SK-N-SH (cell line): ENCODE data around the gene ABCA10.

ENCODE experiments used
- CTCF ChIP-seq: fragments of 200-600 bp; sonication (generic); IDR thresholded peaks from 2 replicates; pipeline ENCODE4 v1.6.1; 2017; ENCODE audit warnings: antibody characterized with exemption, mild to moderate bottlenecking, moderate library complexity
- EP300 ChIP-seq, 2 experiments: IDR thresholded peaks; 2 replicates each; pipeline versions ENCODE4 v1.4.0 to v1.6.1; 2012; ENCODE audit warnings: borderline replicate concordance in 1 of 2, low read depth in 1 of 2, low read length in 1 of 2
- EZH2phosphoT487 ChIP-seq: fragments of 200-600 bp; sonication (generic); IDR thresholded peaks from 2 replicates; pipeline ENCODE4 v1.6.1; 2017; ENCODE audit warnings: low read depth, mixed run types, mild to moderate bottlenecking, antibody characterized with exemption, moderate library complexity, borderline replicate concordance
- MXI1 ChIP-seq: IDR thresholded peaks from 2 replicates; pipeline ENCODE4 v1.6.1; 2012; ENCODE audit warnings: mild to moderate bottlenecking, low read depth, low read length, improper control_type of control experiment
- RAD21 ChIP-seq: IDR thresholded peaks from 2 replicates; pipeline ENCODE4 v1.6.1; 2012; ENCODE audit warnings: mild to moderate bottlenecking, low read length
- RCOR1 ChIP-seq: fragments of 150-350 bp; IDR thresholded peaks from 2 replicates; pipeline ENCODE4 v1.6.1; 2017; ENCODE audit warnings: antibody characterized with exemption, low read length
- REST ChIP-seq: IDR thresholded peaks from 2 replicates; pipeline ENCODE4 v1.6.1; 2012; ENCODE audit warnings: mild to moderate bottlenecking, low read depth, low read length, moderate library complexity
- RFX5 ChIP-seq: IDR thresholded peaks from 2 replicates; pipeline ENCODE4 v1.6.1; 2012; ENCODE audit warnings: mild to moderate bottlenecking, improper control_type of control experiment, low read length
- SMC3 ChIP-seq: IDR thresholded peaks from 2 replicates; pipeline ENCODE4 v1.6.1; 2012; ENCODE audit warnings: low read depth, low read length, improper control_type of control experiment
- TCF12 ChIP-seq: IDR thresholded peaks from 2 replicates; pipeline ENCODE4 v1.4.0; 2012
- USF2 ChIP-seq: fragments of 150-350 bp; IDR thresholded peaks from 2 replicates; pipeline ENCODE4 v1.6.1; 2017; ENCODE audit warnings: antibody characterized with exemption, low read length, low read depth, borderline replicate concordance
- TF ChIP-seq, protein P1 (sequence below): IDR thresholded peaks from 2 replicates; pipeline ENCODE4 v1.4.0; 2012; ENCODE audit warnings: low read depth
- TF ChIP-seq, protein P2 (sequence below): IDR thresholded peaks from 2 replicates; pipeline ENCODE4 v1.4.0; 2012; ENCODE audit warnings: low read depth, borderline replicate concordance

- TF ChIP-seq REST (no peak), TCF12 (no peak), USF2 (no peak), RFX5 (no peak), RCOR1 (no peak), CTCF (no peak), EP300 (IDR thresholded peaks at IDR 0.05; ENCODE audit: borderline replicate concordance in 1 of 2, low read depth in 1 of 2, low read length in 1 of 2) (no peak), MXI1 (no peak), RAD21 (no peak), SMC3 (no peak), EZH2phosphoT487 (no peak)
- TF ChIP-seq, protein P1, sequence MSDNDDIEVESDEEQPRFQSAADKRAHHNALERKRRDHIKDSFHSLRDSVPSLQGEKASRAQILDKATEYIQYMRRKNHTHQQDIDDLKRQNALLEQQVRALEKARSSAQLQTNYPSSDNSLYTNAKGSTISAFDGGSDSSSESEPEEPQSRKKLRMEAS, result no peak
- TF ChIP-seq, protein P2, sequence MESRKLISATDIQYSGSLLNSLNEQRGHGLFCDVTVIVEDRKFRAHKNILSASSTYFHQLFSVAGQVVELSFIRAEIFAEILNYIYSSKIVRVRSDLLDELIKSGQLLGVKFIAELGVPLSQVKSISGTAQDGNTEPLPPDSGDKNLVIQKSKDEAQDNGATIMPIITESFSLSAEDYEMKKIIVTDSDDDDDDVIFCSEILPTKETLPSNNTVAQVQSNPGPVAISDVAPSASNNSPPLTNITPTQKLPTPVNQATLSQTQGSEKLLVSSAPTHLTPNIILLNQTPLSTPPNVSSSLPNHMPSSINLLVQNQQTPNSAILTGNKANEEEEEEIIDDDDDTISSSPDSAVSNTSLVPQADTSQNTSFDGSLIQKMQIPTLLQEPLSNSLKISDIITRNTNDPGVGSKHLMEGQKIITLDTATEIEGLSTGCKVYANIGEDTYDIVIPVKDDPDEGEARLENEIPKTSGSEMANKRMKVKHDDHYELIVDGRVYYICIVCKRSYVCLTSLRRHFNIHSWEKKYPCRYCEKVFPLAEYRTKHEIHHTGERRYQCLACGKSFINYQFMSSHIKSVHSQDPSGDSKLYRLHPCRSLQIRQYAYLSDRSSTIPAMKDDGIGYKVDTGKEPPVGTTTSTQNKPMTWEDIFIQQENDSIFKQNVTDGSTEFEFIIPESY, result no peak
Measured at GRCh38 chr17:69227541-69227940, 1.1 kb downstream of the ABCA10 start.
